Transverse colon (tissue), 4 donors: ENCODE results near the gene CDK2AP2. TPM values are rescaled to one million over a fixed set of nuclear protein-coding genes. Genes with fewer than 3 reads are reported as not detected.
"Not testable (repeated sequence)": the region's sequence is repeated elsewhere in the genome, so short reads cannot be mapped to it uniquely, and the experiment has no call there.

Experiments used
- DNase-seq: peaks from one replicate; pipeline ENCODE4 v3.0.0-alpha.2; 2019
- H3K27ac ChIP-seq, 4 donors: fragments of 200-600 bp; sonication (generic); 2 replicates each; pipeline ENCODE4 v1.5.1; 2016 to 2018; ENCODE audit warnings: inconsistent platforms in 4 of 4
- H3K27me3 ChIP-seq: fragments of 200-600 bp; sonication (generic); 2 replicates; pipeline ENCODE4 v1.5.1; 2017; ENCODE audit warnings: inconsistent platforms
- H3K36me3 ChIP-seq, 4 donors: fragments of 200-600 bp; sonication (generic); 2 replicates each; pipeline ENCODE4 v1.5.1; 2017 to 2019; ENCODE audit warnings: inconsistent platforms in 4 of 4
- H3K4me1 ChIP-seq, 4 donors: fragments of 200-600 bp; sonication (generic); 2 replicates each; pipeline ENCODE4 v1.5.1; 2017 to 2020; ENCODE audit warnings: inconsistent platforms in 4 of 4
- H3K4me3 ChIP-seq, 4 donors: fragments of 200-600 bp; sonication (generic); 1 replicate in 1 of 4; 2 replicates in 3 of 4; pipeline versions ENCODE4 v1.5.1 to v1.6.1; 2017 to 2019; ENCODE audit warnings: inconsistent platforms in 4 of 4
- H3K9me3 ChIP-seq, 2 donors: fragments of 200-600 bp; sonication (generic); 2 replicates each; pipeline ENCODE4 v1.5.1; 2017 to 2019; ENCODE audit warnings: inconsistent platforms in 2 of 2
- CTCF ChIP-seq, 5 experiments: fragments of 200-600 bp in 3 of 5; fragments of 450-650 bp in 2 of 5; sonication (generic) in 3 of 5; IDR thresholded peaks; 1 replicate in 2 of 5; 2 replicates in 3 of 5; pipeline ENCODE4 v1.5.1; 2016 to 2017; ENCODE audit warnings: antibody characterized with exemption in 5 of 5, inconsistent platforms in 3 of 5, mild to moderate bottlenecking in 2 of 5, moderate library complexity in 1 of 5
- EP300 ChIP-seq: sonication (generic); formaldehyde crosslinking; IDR thresholded peaks from one replicate; pipeline ENCODE4 v1.6.1; 2017; ENCODE audit warnings: antibody characterized with exemption, low read depth
- POLR2A ChIP-seq: fragments of 450-650 bp; IDR thresholded peaks from one replicate; pipeline ENCODE4 v1.6.1; 2016; ENCODE audit warnings: antibody characterized with exemption, mild to moderate bottlenecking, moderate library complexity
- POLR2AphosphoS5 ChIP-seq, 3 donors: sonication (generic); formaldehyde crosslinking; IDR thresholded peaks; one replicate each; pipeline ENCODE4 v1.6.1; 2016; ENCODE audit warnings: antibody characterized with exemption in 3 of 3
- WGBS, 2 donors: methylation state at CpG; one replicate each; pipeline ENCODE4 v1.1.5; 2018; ENCODE audit warnings: low coverage in 1 of 2; 5-methylcytosine and 5-hydroxymethylcytosine counted together
- in situ Hi-C, 4 donors: fragments of 200-750 bp; cut with MboI; loops; one replicate each; pipeline versions ENCODE4 v1.15.0 to v1.15.1; 2017; ENCODE audit warnings: low sequenced_read_pairs in 3 of 4, low pct_ligation_motif_present in 1 of 4, low pct_unique_long_range_greater_than_20kb in 1 of 4
- intact Hi-C: fragments of 100-400 bp; cut with DNase I; formaldehyde crosslinking; loops from one replicate; pipeline ENCODE4 v1.15.1; 2023; ENCODE audit warnings: low total_unique reads
- total RNA-seq, 4 donors: library from RNA; depleted of rRNA; stranded (reverse); fragments of >200 nt; gene quantifications; one replicate each; pipeline ENCODE4 v1.1.0, GENCODE V29; 2016

Gene CDK2AP2, protein sequence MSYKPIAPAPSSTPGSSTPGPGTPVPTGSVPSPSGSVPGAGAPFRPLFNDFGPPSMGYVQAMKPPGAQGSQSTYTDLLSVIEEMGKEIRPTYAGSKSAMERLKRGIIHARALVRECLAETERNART
- total RNA-seq, result 100 to 1,000 TPM in 1 of 4 donors, 10 to 100 TPM in 3; 49.4 to 140 (median 83.4) TPM

- Histone ChIP-seq H3K36me3 (no peaks in the 10 kb centered on the region), H3K4me1 (peaks cover 26 to 51% (median 39%) of the 10 kb centered on the region in 4 donors), H3K27me3 (no peaks in the 10 kb centered on the region), H3K9me3 (no peaks in the 10 kb centered on the region), H3K27ac (peak within 1 kb of the TSS; percentile 98 to 100 (median 98)), H3K4me3 (peak within 1 kb of the TSS; percentile 65 to 83 (median 78))
- intact Hi-C loops (no loop called here), in situ Hi-C loops (no loop called here)
- WGBS, 2 donors, result 0% methylated on average over 31 of the region's 57 CpGs; no CpG with 5 or more reads in 1 of the 2 donors
- TF ChIP-seq POLR2AphosphoS5 (IDR thresholded peaks at IDR 0.05) (peak; percentile 89 to 96 (median 91)), EP300 (no peak), CTCF (IDR thresholded peaks at IDR 0.05) (no peak), POLR2A (peak; percentile 89)
- DNase-seq, result peak; percentile 100
Measured at GRCh38 chr11:67507864-67508485, at the start of gene CDK2AP2. TSS of gene CDK2AP2 (minus strand) at chr11:67508162. CDS start at chr11:67508082, 80 bp downstream.

DNA sequence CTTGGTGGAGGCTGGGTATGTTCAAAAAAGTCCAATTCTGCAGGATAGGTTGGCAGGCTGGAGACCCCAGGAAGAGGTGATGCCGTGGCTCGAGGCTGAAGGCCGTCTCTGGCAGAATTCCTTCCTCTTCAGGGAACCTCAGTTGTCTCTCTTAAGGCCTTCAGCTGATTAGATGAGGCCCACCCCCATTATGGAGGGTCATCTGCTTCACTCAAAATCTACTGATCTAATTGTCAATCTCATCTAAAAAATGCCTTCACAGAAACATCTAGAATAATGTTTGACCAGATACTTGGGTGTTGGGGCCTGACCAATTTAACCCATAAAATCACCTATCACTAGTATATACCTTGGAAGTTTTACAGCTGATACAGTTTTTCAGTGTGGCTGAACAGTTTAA is 48.3 kb upstream of the CDK2AP2 start:
- in situ Hi-C loops (no loop called here), intact Hi-C loops (no loop called here)
- DNase-seq, result no peak
- peaks cover 0 to 18% (median 4%) of the 10 kb centered on the region in 4 donors for H3K4me1 ChIP-seq
- H3K9me3 ChIP-seq, result no peaks in the 10 kb centered on the region
- no peaks in the 10 kb centered on the region for H3K27me3 ChIP-seq
- WGBS, 2 donors, result 83% methylated on average over 3 of the region's 3 CpGs; no CpG with 5 or more reads in 1 of the 2 donors
- H3K36me3 ChIP-seq, result no peaks in the 10 kb centered on the region
- no peak overlapping the region for H3K27ac ChIP-seq
- H3K4me3 ChIP-seq, result no peak overlapping the region
- no peak for TF ChIP-seq POLR2AphosphoS5 (IDR thresholded peaks at IDR 0.05)
- no peak for TF ChIP-seq CTCF (IDR thresholded peaks at IDR 0.05)
- TF ChIP-seq POLR2A, result no peak
- no peak for TF ChIP-seq EP300

- H3K4me3 ChIP-seq, H3K27me3 ChIP-seq, H3K4me1 ChIP-seq, intact Hi-C loops, H3K36me3 ChIP-seq, H3K27ac ChIP-seq, H3K9me3 ChIP-seq, DNase-seq, in situ Hi-C loops: not testable (repeated sequence)
Measured at GRCh38 chr11:67551697-67552096, 43.7 kb upstream of the CDK2AP2 start.

DNA sequence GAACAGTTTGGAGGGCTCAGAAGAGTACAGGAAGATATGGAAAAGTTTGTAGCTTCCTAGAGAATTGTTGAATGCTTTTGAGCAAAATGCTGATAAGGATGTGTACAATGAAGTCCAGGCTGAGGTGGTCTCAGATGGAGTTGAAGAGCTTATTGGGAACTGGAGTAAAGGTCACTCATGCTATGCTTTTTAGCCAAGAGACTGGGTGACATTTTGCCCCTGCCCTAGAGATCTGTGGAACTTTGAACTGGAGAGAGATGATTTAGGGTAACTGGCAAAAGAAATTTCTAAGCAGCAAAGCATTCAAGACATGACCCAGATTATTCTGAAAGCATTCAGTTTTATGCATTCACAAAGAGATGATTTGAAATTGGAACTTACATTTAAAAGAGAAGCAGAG is 43.2 kb upstream of the CDK2AP2 start:
- no peak for DNase-seq
- in situ Hi-C loops, result no loop called here
- Histone ChIP-seq H3K4me1 (no peaks in the 10 kb centered on the region), H3K9me3 (no peaks in the 10 kb centered on the region), H3K4me3 (no peak overlapping the region), H3K27me3 (no peaks in the 10 kb centered on the region), H3K36me3 (no peaks in the 10 kb centered on the region), H3K27ac (no peak overlapping the region)
- TF ChIP-seq EP300, result no peak
- intact Hi-C loops, result no loop called here

GRCh38 chr11:67548555-67549110 is 40.7 kb upstream of the CDK2AP2 start:
- 71 to 76% methylated on average over 3 to 9 of the region's 9 CpGs for WGBS, 2 donors
- DNase-seq, result no peak
- intact Hi-C loops (no loop called here), in situ Hi-C loops (no loop called here)
- Histone ChIP-seq H3K9me3 (no peaks in the 10 kb centered on the region), H3K27me3 (no peaks in the 10 kb centered on the region), H3K4me1 (peaks cover 4 to 17% (median 14%) of the 10 kb centered on the region in 4 donors), H3K36me3 (no peaks in the 10 kb centered on the region), H3K27ac (no peak overlapping the region), H3K4me3 (no peak overlapping the region)
- TF ChIP-seq POLR2A (no peak), EP300 (no peak), CTCF (IDR thresholded peaks at IDR 0.05) (no peak), POLR2AphosphoS5 (IDR thresholded peaks at IDR 0.05) (no peak)

- H3K27me3 ChIP-seq, intact Hi-C loops: not testable (repeated sequence)
Measured at GRCh38 chr11:67548112-67548511, 40.1 kb upstream of the CDK2AP2 start.

More at GRCh38 chr11:67548112-67548511, 40.1 kb upstream of the CDK2AP2 start:
- 80 to 92% methylated on average over 1 to 4 of the region's 4 CpGs for WGBS, 2 donors
- H3K9me3 ChIP-seq, H3K27ac ChIP-seq, DNase-seq, H3K36me3 ChIP-seq, H3K4me3 ChIP-seq, in situ Hi-C loops: not testable (repeated sequence)
- H3K4me1 ChIP-seq, result peaks cover 4 to 18% (median 17%) of the 10 kb centered on the region in 4 donors
